ENCODE results near the gene ATMIN. TPM values are rescaled to one million over a fixed set of nuclear protein-coding genes. Genes with fewer than 3 reads are reported as not detected.
A peak's percentile ranks its signal among the peaks of the same experiment; 100 is the strongest.

The ATMIN gene
- total and polyA plus RNA-seq, 2 of the 13 experiments (the other 11 are each of a cell fraction or from before 2014, with no cell fraction given) = 34.6 to 60.4 TPM

DNA sequence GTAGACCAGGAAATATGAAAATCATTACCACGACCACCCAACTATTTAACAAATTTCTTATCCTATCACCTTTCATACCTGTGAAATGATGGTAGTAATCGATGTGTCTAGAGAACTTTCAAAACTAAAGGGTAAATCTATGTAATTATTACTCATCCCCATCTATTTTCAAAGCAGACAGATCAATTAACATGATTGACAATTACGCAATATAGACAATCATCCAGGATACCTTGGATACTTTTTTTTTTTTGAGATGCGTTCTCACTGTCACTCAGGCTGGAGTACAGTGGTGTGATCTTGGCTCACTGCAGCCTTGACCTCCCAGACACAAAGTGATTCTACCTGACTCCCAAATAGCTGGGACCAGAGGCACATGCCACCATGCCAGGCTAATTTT lies 45.4 kb downstream of the ATMIN start:
- DNase-seq (ENCODE audit: low spot score) (no peak), FAIRE-seq (no peak), ATAC-seq (no peak)
- no peaks in the 10 kb centered on the region; a peak in 1 of 5 replicates for H3K27me3 ChIP-seq (ENCODE audit: control insufficient read depth in 1 of 2, insufficient read depth in 2 of 2, low read length in 2 of 2)
- no peak overlapping the region for H3K27ac ChIP-seq (ENCODE audit: extremely low read length, insufficient read depth, low read length)
- H3K4me2 ChIP-seq (ENCODE audit: low read depth, low read length) = no peak overlapping the region
- no peaks in the 10 kb centered on the region for H3K79me2 ChIP-seq (ENCODE audit: insufficient read depth, low read length)
- in situ Hi-C loops (cut with HindIII; ENCODE audit: extremely low pct_ligation_motif_present, low pct_unique_long_range_greater_than_20kb) (no loop called here), intact Hi-C loops (cut with micrococcal nuclease; ENCODE audit: unreplicated experiment) (no loop called here)
- no peak overlapping the region for H3K4me3 ChIP-seq (replicated peaks in 1 of 3; ENCODE audit: insufficient read depth in 1 of 3, low read depth in 2 of 3, low read length in 3 of 3)
- no peak overlapping the region for H2AFZ ChIP-seq (ENCODE audit: low read length)
- H3K9ac ChIP-seq (ENCODE audit: insufficient read depth, low read depth, low read length) = no peak overlapping the region
- H4K20me1 ChIP-seq (ENCODE audit: insufficient read depth, low read length) = no peaks in the 10 kb centered on the region
- H3K36me3 ChIP-seq (replicated peaks in 1 of 2; ENCODE audit: control insufficient read depth in 1 of 2, insufficient read depth in 2 of 2, low read length in 2 of 2) = peaks cover 6 to 32% of the 10 kb centered on the region in 2 experiments
- POLR2A ChIA-PET = interaction anchor here (0.8 kb wide), 1 partner anchor 44 kb away, joined by 4 read pairs; no protein-coding TSS in a partner anchor
- WGBS (ENCODE audit: low lambda C conversion rate) = 96% methylated on average over 4 of the region's 4 CpGs
- peaks cover 13% of the 10 kb centered on the region for H3K4me1 ChIP-seq (ENCODE audit: insufficient read depth, low read length)
- peak; percentile 84 for TF ChIP-seq CEBPB (IDR thresholded peaks at IDR 0.05; ENCODE audit: borderline replicate concordance, low read depth, low read length)
- no peak for TF ChIP-seq HDAC2 (CRISPR knock-in tag; IDR thresholded peaks at IDR 0.05)
- no TSS peak for BruUV-seq (replicated peaks)
- CTCF ChIA-PET (ENCODE audit: low intra/inter-chr PET ratio, low total read pairs) = no interaction called here
- H3K9me3 ChIP-seq (ENCODE audit: low read length) = no peaks in the 10 kb centered on the region

DNA sequence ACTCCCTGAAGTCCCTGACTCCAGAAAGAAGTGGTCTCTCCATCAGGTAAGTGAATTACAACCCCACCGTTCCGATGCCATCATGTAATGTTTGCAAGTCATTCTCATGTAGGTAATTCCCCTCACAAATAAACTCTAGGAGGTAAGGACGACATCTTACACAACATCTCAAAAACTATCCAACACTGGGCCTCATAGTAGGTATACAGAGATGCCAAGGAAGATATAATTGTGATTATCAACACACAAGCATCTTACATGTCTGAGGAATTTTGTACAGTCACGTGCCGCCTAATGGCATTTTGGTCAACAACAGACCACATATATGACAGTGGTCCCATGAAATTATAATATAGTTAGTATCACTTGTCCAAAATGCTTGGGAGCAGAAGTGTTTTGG lies 53.2 kb downstream of the ATMIN start:
- Histone ChIP-seq H3K4me3 (replicated peaks in 1 of 3; ENCODE audit: insufficient read depth in 1 of 3, low read depth in 2 of 3, low read length in 3 of 3) (no peak overlapping the region), H3K4me2 (ENCODE audit: low read depth, low read length) (no peak overlapping the region), H2AFZ (ENCODE audit: low read length) (no peak overlapping the region), H3K79me2 (ENCODE audit: insufficient read depth, low read length) (peaks cover 68% of the 10 kb centered on the region), H3K9ac (ENCODE audit: insufficient read depth, low read depth, low read length) (no peak overlapping the region), H3K9me3 (ENCODE audit: low read length) (no peaks in the 10 kb centered on the region), H3K27me3 (ENCODE audit: control insufficient read depth in 1 of 2, insufficient read depth in 2 of 2, low read length in 2 of 2) (no peaks in the 10 kb centered on the region), H4K20me1 (ENCODE audit: insufficient read depth, low read length) (no peaks in the 10 kb centered on the region), H3K4me1 (ENCODE audit: insufficient read depth, low read length) (peaks cover 33% of the 10 kb centered on the region), H3K36me3 (replicated peaks in 1 of 2; ENCODE audit: control insufficient read depth in 1 of 2, insufficient read depth in 2 of 2, low read length in 2 of 2) (peaks cover 10 to 50% of the 10 kb centered on the region in 2 experiments), H3K27ac (ENCODE audit: extremely low read length, insufficient read depth, low read length) (no peak overlapping the region)
- in situ Hi-C loops (cut with HindIII; ENCODE audit: extremely low pct_ligation_motif_present, low pct_unique_long_range_greater_than_20kb) (no loop called here), intact Hi-C loops (cut with micrococcal nuclease; ENCODE audit: unreplicated experiment) (no loop called here)
- BruUV-seq (replicated peaks) = no TSS peak
- ATAC-seq = no peak
- FAIRE-seq = no peak
- ChIA-PET CTCF (ENCODE audit: low intra/inter-chr PET ratio, low total read pairs) (no interaction called here), POLR2A (interaction anchor here (2.5 kb wide), 1 partner anchor 12 kb away, joined by 11 read pairs; the partner anchor contains the start of gene C16orf46)
- no peak for TF ChIP-seq ZSCAN29 (CRISPR knock-in tag; conservative IDR thresholded peaks at IDR 0.05)
- no peak for DNase-seq (ENCODE audit: low spot score)
- WGBS (ENCODE audit: low lambda C conversion rate) = 94% methylated on average over 5 of the region's 5 CpGs
